DND-41 (cell line): ENCODE results near the gene POLDIP3.
"Not testable (repeated sequence)": the region's sequence is repeated elsewhere in the genome, so short reads cannot be mapped to it uniquely, and the experiment has no call there.

Experiments
- CTCF ChIP-seq: IDR thresholded peaks from 2 replicates; pipeline ENCODE4 v1.5.1; 2012; ENCODE audit warnings: borderline replicate concordance, low read length, moderate library complexity, mild to moderate bottlenecking; ENCODE audit not compliant: poor library complexity, severe bottlenecking; ENCODE audit errors: extremely low read depth
- EZH2 ChIP-seq: IDR thresholded peaks from 3 replicates; pipeline ENCODE4 v1.6.1; 2012; ENCODE audit warnings: borderline replicate concordance, low read depth, mild to moderate bottlenecking, moderate library complexity, low read length, inconsistent platforms; ENCODE audit not compliant: severe bottlenecking

- TF ChIP-seq CTCF, EZH2: not testable (repeated sequence)
These were observed 44.1 kb downstream of the POLDIP3 start for GRCh38 chr22:42570580-42570979.
